GM18520 (cell line): ENCODE data around the gene PAPPA.

Experiments
- ATAC-seq: cut with Tn5 transposase; IDR thresholded peaks from one replicate; pipeline ENCODE4 v1.9.1; 2021; ENCODE audit not compliant: unreplicated experiment

The PAPPA gene

DNA sequence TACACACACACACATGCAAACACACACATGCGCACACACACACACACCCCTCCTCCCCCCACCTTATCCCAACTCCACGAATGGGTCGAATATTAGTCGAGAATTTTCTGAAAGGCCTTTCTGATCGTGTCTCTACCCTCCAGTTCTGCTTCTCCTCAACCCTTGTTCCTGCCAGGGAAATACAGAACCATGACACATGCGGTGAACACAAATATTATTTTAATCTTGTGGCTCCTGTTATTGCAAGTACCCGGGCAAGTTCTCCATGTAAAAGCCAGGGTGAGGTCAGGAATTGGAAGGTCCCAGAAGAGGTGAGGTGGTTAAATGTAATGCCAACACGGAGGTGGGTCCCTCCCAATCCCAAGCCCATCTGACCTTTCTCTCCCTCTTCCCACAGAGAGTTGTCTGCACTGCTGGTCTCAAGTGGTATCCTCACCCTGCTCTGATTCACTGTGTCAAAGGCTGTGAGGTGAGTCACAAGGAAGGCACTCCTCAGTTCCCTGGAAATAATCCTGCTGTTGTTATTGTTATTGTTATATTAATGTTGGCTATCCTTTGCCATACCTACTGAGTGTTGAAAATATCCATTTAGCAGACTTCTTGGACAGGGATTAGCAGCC, 223.7 kb downstream of the PAPPA start:
- ATAC-seq = no peak

DNA sequence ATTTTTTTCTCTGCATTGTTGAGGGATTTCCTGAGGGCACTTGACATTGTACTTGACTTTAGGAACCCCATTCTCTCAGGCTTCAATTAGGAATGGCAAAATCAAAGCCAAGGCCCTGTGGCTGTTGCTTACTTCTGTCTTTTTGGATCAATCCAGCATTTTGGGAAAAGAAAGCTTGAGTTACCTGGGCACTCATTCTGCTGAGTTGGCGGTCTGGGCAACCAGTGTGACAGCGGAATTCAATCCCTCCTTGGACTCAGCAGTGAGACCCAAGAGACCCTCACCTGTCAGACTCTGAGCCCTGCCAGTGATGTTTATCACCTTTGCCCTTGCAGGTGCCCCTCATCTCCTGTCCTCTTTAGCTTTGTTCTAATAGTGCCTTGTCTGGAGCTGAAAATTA, 225.3 kb downstream of the PAPPA start:
- ATAC-seq = no peak

DNA sequence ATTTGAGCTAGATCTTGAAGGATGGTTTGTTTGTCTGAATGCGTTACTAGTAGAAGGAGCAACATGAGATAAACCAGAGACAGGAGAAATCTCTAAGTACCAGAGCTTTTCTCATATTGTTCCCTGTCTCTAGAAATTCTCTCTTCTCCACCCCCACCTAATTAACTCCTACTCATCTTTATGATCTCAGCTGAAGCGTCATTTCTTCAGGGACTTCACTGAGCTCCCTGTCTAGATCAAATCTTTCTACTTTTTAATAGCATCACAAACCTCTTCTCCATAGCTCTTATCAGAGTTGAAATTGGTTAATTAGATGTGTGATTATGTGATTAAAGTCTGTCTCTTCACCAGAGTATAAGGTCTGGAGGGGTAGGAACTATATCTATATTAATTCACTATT, 226.2 kb downstream of the PAPPA start:
- ATAC-seq = no peak

DNA sequence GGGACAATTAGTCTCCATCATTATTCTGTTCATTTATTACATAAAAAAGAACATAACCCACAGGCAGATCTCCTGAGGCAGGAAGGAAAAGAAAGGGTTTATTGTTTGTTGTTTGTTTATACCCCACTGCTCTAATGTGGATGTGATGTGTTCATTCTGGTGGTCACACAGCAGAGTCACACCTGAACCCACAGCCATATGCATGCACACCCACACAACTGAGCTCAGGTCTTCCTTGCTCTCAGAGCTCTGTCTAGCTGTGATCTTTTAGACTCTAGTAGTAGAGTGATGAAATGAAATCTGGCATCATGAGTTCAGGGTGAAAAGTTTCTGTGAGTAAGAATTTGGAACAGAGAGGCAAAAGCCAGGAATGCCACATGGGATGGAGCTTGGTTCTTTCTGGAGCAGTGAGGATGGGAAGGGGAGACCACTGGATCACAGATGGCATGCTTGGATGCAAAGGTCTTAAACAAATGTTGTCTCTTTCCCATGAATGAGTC, 227.0 kb downstream of the PAPPA start:
- ATAC-seq = peak; percentile 61

DNA sequence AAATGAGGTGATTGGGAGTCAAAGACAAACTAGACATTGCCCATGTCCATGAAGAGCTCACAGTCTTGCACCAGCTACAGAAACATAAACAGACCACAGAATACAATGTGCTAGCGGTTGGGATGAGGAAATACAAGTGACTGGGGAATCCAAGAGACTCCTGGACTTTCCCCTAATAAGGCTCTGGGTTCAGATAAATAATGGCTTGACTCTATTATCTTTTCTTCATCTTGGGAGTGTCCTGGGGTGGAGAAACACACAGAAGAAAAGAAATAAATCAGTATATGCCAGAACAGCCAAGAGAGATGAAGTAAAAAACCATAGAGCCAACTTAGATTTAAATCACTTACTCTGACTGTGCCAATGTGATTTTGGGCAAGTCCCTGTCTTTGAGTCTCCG, 227.8 kb downstream of the PAPPA start:
- no peak for ATAC-seq

DNA sequence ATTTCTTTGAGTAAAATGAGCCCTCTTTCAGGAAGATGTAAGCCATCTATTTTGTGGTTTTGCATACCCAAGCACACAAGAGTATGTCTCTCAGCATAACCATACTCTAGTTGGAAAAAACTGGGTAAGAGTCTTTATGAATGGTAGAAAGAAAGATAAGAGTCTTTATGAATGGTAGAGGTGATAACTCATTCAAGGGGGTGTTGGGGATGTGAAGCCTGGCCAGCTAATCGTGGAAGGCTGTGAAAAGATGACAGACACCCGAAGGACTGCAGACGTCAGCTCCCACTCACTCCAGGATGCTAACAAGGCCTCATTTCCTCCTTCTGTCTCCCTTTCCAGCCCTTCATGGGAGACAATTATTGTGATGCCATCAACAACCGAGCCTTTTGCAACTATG, 228.5 kb downstream of the PAPPA start:
- ATAC-seq = no peak

DNA sequence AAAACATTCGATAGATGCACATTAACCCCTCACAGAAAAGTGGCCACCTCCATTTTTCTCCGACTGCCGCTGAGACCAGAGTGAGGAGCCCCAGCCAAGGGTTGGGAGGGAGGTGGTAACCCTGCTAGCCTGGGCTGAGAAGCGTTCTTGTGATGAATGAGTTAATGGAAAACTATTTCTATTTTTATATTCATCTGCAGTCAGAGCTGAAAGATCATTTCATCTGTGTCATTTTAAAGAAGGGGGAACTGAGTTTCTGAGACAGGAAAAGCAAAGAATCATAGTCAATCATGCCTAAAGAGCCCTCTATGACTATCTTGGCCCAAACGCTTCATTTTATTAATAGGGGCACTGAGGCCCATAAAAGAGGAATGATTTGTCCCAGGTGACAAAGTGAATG, 229.5 kb downstream of the PAPPA start:
- ATAC-seq = no peak

DNA sequence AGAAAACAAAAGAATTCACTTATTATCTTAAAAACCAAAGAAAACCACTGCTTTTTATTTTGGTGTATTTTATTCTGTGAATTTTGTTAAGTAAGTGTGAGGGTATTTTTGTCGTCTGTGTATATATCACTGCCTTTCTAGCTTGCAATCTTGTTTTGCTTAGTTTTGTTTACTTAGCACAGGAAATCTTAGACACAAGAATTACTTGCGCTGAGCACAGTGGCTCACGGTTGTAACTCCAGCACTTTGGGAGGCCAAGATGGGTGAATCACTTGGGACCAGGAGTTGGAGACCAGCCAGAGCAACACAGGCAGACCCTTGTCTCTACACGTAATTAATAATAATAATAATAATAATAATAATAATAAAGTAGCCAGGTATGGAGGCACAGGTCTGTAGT, 230.3 kb downstream of the PAPPA start:
- ATAC-seq = no peak

DNA sequence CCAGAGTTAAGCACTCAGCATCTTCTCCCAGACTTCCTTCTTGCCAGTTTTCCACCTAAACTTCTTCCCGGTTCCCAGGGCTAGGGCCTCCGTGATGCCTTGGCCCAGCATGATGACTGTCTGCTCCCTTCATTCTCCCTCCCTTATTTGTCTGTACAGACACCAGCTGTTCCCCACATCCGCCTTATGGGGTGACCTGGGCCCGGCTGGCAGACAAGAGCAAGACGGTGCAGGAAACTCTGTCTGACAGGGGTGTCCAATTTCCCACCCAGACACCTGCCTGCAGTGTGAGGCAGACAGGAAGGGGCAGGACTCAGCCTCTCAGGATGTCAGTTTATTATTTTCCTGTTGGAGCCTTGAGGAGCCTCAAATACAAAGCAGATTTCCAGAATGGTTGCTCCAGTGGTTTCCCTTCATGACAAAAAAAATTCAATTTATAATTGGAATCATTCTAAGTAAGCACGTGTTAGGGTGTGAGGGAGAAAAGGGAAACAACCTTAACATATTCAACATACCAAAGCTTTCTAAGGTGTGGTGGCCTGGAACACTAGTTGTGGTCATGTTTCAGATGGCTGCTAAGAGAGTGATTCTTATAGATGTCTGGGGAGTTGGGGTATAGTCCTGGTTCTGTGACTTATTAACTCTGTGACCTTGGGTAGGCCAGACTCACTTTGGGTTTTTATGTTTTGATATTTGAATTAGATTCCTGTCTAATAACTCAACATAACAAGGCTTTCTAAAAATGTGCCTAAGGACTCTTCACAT, 234.5 kb downstream of the PAPPA start:
- no peak for ATAC-seq

DNA sequence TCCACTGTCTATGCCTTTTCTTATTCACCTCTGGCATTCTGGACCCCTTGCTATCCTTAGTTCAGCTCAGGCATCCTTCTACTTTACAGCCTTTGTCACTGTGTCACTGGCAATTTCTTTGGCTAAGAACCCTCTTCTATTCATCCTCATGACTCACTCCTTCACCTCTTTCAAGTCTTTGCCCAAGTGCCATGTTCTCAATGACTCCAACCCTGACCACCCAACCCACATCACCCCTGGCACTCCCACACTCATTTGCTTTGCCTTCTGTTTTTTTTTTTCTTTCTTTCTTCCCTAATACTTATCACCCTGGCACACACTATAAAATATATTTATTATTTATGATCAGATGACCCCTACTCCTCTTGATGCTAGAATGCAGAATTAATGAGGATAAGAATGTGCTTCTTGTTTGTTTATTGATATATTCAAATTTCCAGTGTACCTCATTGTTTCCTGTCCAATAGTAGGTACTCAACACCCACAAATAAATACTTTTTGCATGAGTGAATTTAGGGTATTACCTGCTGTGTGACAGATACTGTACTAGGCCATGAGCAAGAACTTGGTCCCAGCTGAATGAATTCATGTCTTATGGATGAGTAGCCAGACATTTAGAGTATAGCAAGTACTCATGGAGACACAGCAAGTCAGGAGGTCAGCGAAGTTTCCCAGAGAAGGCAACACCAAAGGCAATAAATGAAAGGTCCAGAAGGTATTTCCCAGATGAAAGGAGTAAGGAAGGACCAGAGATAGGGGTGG, 236.1 kb downstream of the PAPPA start:
- no peak for ATAC-seq

DNA sequence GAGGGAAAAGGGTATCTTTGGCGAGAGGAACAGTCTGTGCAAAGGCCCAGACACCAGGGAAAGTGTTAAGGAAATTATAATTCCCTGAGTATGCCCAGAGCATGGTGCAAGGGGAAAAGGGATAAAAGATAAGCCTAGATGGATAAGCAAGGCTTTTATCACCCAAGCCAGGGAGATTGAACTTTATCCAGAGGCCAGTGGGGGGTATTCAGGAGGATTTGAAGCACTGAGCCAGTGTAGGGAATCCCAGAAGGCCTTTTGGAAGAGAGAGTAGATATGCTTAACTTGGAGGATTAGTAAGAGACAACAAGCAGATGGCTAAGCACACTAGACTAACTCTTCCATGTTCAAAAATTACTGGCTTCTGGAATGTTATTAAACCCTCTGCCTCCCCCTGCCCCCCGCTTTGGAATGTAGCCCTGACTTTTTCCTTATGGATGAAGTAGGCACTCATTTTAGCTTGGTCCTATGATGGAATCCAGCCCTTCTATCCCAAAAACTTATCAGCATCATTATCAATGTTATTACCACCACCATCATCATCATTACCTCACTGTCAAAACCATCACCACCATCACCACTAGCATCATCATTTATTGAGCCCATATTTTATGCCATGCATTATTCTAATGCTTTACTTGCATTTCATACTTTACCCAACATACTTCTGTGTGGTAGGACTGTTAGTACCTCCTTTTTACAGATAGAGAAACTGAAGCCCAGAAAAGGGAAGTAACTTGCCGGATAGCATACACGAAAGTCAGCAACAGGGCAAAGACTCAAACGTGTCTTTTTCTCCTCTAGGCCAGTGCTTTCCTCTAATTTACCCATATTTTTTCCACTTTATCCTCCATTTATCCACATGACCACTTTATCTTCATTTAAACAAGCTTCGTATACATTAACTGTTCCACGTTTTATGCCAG, 237.0 kb downstream of the PAPPA start:
- peak; percentile 64 for ATAC-seq

DNA sequence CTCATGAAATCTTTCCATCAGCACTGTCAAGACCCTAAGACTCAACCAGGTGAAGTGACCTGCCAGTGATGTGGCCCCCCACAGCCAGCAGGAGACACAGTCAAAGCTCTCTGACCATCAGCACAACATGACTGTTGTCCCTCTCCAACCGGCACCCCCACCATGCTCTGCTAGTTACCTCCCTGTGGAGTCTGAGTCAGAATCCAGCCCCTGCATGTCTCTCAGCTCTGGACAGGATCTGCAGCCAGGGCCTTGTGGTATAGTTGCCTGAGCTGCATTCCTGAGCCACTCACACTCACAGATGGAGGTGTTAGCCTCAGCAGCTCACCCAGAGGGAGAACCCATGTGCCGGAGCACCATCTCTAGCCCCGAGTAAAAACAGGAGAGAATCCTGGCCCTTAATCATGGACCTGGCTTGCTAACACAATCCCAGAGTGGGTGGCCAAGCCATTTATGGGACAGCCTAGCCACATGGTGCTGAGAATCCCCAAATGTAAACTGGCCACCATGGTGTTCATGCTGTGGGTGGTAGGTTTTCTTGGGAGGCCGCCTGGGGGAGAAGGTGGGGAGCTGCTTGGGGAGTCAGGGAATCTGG, 237.8 kb downstream of the PAPPA start:
- ATAC-seq = peak; percentile 2

DNA sequence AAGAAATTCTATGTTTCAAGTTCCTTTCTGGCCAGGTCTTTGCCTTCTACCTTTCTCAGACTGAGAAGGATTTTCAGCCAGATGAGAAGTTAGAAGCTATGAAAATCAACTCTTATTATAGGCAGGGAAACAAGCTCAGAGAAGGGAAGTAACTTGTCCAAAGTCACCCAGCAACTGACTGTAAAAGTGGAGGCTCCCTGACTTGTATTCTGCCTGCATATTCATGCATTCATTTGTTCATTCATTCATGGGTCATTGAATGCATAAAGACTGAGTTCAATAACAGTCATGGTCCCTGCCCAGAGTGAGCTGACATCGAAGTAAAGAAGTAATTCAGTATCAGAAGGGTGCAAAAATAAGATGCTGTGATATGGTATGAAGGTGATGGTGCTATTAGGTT, 239.6 kb downstream of the PAPPA start:
- no peak for ATAC-seq

DNA sequence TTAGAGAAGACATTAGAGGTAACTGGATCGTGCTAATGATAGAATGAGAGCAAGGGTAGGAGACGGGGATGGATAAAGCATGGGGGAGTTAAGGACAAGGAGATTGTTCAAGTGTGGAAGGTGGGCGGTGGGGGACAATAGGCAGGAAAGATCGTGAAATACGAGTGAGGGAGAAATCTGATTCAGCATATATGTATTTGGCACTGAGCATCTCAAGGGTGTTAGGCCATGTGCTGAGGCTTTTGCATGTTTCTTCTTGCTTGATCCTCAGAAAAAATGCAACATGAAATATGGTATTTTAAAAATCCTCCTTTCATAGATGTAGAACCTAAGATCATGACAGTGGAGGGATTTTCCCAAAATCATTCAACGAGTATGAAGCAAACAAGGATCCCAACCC, 240.5 kb downstream of the PAPPA start:
- no peak for ATAC-seq

DNA sequence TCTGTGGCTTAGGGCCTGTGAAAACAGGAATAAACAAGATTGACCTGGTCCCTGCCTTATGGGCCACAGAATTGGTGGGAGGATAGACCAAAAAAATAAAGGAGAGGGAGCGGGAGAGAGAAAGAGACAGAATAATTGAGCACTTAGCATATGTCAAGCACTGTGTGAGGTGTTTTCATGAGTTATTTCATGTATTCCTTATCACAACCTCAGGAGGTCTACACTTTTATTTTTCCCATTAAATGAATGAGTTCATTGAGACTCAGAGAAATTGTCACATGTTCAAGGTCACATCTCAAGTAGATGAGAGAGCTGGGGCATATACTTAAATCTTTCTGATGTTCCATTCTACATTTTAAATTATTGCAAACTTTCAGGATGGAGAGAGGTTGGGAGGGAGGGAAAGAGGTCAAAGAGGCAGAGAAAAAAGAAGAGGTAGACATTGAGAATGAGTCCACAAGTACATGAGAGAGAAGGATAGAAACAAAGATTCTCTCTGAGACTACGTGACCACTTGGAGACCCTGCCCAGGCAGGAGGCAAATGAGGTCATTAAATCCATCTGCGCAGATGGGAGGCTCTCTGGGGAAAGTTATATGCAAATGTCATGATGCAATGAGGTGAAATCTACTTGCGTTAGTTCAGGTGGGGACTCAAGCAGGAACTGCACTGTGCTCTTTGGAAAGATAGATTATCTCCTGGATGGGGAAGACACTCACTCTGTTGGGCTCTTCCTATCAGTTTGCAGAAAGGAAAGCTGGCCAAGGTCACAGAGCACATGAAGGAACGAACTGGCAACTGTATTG, 241.5 kb downstream of the PAPPA start:
- ATAC-seq = no peak

DNA sequence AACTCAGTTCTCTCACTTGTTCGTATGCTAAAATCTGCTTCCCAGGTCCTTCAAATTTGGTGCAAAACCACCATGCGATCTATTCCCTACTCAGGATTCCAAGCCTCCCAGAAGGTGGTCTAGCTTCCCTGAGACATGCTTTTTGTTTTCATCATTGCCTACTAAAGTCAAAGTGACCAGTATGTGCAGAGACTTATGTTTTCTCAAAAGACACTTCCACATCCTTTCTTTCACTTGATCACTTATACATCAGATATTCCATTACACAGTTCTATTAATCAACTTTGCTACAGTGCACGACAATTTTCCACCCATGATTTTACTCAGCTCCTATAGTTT, 242.1 kb downstream of the PAPPA start:
- ATAC-seq = no peak

DNA sequence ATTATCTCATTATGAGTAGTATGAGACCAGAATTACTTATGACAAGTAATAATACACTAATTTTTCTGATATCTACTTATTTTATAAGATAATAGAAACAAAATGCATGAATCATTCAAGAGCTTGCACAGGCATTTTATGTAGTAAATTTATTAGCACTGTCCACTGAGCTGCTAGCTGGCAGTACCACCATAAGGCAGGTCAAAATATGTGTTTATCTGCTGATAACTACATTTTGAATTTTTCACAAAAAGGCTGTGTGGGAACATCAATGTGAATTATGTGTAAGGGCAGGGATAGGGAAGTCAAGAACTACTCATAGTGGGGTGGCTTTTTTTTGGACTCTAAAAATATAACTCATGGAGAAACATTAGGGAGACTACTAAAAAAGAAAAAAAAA, 249.6 kb downstream of the PAPPA start:
- no peak for ATAC-seq

DNA sequence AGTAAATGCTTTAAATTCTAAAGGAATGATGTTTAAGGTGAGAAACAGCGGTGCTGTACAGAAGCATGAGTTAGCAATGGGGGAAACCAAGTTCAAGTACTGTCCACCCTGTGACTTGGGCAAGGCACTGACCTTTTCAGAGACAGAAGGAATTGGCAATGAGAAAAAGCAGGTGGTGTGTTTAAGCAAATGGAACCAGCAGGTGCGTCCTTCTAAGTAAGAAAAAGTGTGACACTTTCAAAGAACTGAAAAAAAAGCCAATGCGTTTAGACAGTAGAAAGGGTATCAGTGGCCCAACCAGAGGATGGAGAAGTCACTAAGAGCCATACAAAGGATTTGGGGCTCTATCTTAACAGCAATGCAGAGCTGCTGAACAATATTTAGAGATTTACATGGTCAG, 250.6 kb downstream of the PAPPA start:
- ATAC-seq = no peak

DNA sequence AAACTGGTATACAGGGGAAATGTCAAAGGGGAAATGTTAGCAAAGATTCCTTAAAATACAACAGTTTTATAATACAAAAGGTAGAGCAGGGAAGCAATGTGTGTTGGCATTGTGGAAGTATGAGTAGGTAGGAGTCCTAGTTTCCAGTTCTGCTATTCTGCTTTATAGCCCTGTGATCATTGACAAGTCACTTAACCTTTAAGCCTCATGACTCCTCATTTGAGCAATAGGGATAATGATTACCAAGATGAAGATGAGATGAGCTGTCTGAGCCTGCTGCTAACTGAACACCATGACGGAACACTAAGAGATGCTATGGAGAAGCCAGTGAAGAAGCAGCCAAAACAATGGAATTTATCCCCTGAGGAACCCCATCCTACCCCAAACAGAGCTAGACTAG, 251.7 kb downstream of the PAPPA start:
- ATAC-seq = no peak

DNA sequence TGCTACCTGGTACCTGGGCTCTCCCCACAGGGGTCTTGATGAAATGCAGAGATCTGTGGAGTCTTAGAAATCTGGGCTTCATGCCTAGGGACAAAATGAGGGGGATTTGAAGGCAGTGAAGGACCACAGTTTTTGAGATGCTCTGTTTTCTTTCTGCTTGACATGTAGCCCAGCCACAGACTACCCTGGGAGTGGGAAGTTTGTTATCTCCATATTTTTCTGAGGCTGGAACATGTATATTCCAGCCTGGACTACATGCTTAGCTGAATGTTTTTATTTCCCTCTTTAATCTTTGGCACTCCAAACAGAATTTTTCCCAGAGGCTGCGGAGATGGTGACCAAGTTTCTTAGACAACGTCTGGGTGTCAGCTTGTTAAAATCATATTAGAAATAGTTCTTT, 252.9 kb downstream of the PAPPA start:
- no peak for ATAC-seq
